T-cell (primary cell): ENCODE data around the gene EEF2. TPM values are rescaled to one million over a fixed set of nuclear protein-coding genes. Genes with fewer than 3 reads are reported as not detected.

Source experiments
- ATAC-seq, 4 experiments: fragments of 200-7000 bp in 3 of 4; fragments of 150-1000 bp in 1 of 4; cut with Tn5 transposase; replicated peaks in 1 of 4; 1 replicate in 3 of 4; 2 replicates in 1 of 4; pipeline ENCODE4 v1.10.0; 2021; ENCODE audit warnings: moderate library complexity in 3 of 4, mild to moderate bottlenecking in 2 of 4, moderate number of reproducible peaks in 1 of 4
- CTCF ChIA-PET, 2 donors: fragments of 300-600 bp; sonication (Branson Sonifier 250); formaldehyde crosslinking; loops; one replicate each; lab custom pipeline; 2022; ENCODE audit warnings: antibody characterized with exemption in 2 of 2; lab: Charles Lee
- POLR2A ChIA-PET, 2 donors: fragments of 300-600 bp; sonication (Branson Sonifier 250); formaldehyde crosslinking; loops; one replicate each; lab custom pipeline; 2022; ENCODE audit warnings: antibody characterized with exemption in 2 of 2; lab: Charles Lee
- DNase-seq, 35 experiments: peaks; one replicate each; pipeline versions ENCODE4 v3.0.0 to v3.0.0-alpha.2; 2013 to 2023
- H3K27ac ChIP-seq: one replicate; pipeline ENCODE4 v1.5.1; 2013; ENCODE audit warnings: low read length
- H3K27me3 ChIP-seq, 2 experiments: replicated peaks in 1 of 2; 1 replicate in 1 of 2; 2 replicates in 1 of 2; pipeline versions ENCODE4 v1.6.1 to v1.7.0; 2013; ENCODE audit warnings: low read length in 1 of 2, mixed read lengths in 1 of 2; ENCODE audit not compliant: control insufficient read depth in 2 of 2, insufficient read depth in 2 of 2; ENCODE audit errors: extremely low read depth in 1 of 2
- H3K36me3 ChIP-seq, 2 donors: 1 replicate in 1 of 2; 2 replicates in 1 of 2; pipeline versions ENCODE4 v1.6.1 to v1.7.0; 2013; ENCODE audit warnings: low read length in 1 of 2; ENCODE audit not compliant: control insufficient read depth in 2 of 2, insufficient read depth in 1 of 2; ENCODE audit errors: extremely low read depth in 1 of 2
- H3K4me1 ChIP-seq, 2 experiments: 1 replicate in 1 of 2; 2 replicates in 1 of 2; pipeline versions ENCODE4 v1.6.1 to v1.7.0; 2013; ENCODE audit warnings: low read length in 2 of 2, mixed read lengths in 1 of 2; ENCODE audit not compliant: insufficient read depth in 2 of 2, control insufficient read depth in 1 of 2; ENCODE audit errors: extremely low read depth in 1 of 2
- H3K4me3 ChIP-seq, 2 donors: 1 replicate in 1 of 2; 2 replicates in 1 of 2; pipeline versions ENCODE4 v1.5.1 to v1.7.0; 2013; ENCODE audit warnings: mild to moderate bottlenecking in 2 of 2, low read length in 1 of 2, moderate library complexity in 1 of 2; ENCODE audit not compliant: control insufficient read depth in 1 of 2; ENCODE audit errors: extremely low read depth in 1 of 2
- H3K9me3 ChIP-seq: 2 replicates; pipeline ENCODE4 v1.7.0; 2013
- H3K27ac Mint-ChIP-seq, 2 donors: one replicate each; pipeline ENCODE4 v1.8.0; 2020 to 2021; ENCODE audit warnings: mild to moderate bottlenecking in 2 of 2, mixed read lengths in 2 of 2
- H3K27me3 Mint-ChIP-seq, 2 donors: one replicate each; pipeline ENCODE4 v1.8.0; 2021 to 2022; ENCODE audit warnings: mixed read lengths in 2 of 2
- H3K36me3 Mint-ChIP-seq: one replicate; pipeline ENCODE4 v1.8.0; 2021; ENCODE audit warnings: mixed read lengths
- H3K4me1 Mint-ChIP-seq, 3 donors: one replicate each; pipeline ENCODE4 v1.8.0; 2020 to 2022; ENCODE audit warnings: mixed read lengths in 3 of 3, mild to moderate bottlenecking in 1 of 3
- H3K4me3 Mint-ChIP-seq, 3 donors: one replicate each; pipeline ENCODE4 v1.8.0; 2020 to 2022; ENCODE audit warnings: mild to moderate bottlenecking in 3 of 3, mixed read lengths in 3 of 3, moderate library complexity in 3 of 3
- H3K9me3 Mint-ChIP-seq, 3 donors: one replicate each; pipeline ENCODE4 v1.8.0; 2020 to 2022; ENCODE audit warnings: mixed read lengths in 3 of 3
- WGBS: methylation state at CpG from one replicate; pipeline ENCODE4 v1.1.5; 2013; ENCODE audit warnings: missing lambda C conversion rate; ENCODE audit not compliant: insufficient coverage; 5-methylcytosine and 5-hydroxymethylcytosine counted together
- total RNA-seq, 35 experiments: library from RNA in 6 of 35; stranded (reverse) in 6 of 35; fragments of 120-200 nt in 1 of 35; gene quantifications; one replicate each; pipeline versions ENCODE4 v1.2.1 to v1.2.4 and lab custom pipeline; 2013 to 2026

Gene EEF2
- total RNA-seq, 5 donors from 2014 or later (not counting 1 experiment from before 2014, with no cell fraction given) = 2,379 to 2,775 (median 2,439) TPM

- H3K4me3 ChIP-seq = no peak overlapping the region
- H3K27me3 Mint-ChIP-seq = no peaks in the 10 kb centered on the region
- H3K9me3 Mint-ChIP-seq = no peaks in the 10 kb centered on the region
- no peaks in the 10 kb centered on the region for H3K27me3 ChIP-seq
- H3K9me3 ChIP-seq = no peaks in the 10 kb centered on the region
- H3K4me3 Mint-ChIP-seq = no peak overlapping the region
- WGBS = 93% methylated on average over 6 of the region's 9 CpGs
- CTCF ChIA-PET = no interaction called here
- no peak overlapping the region for H3K27ac Mint-ChIP-seq
- no peaks in the 10 kb centered on the region for H3K36me3 Mint-ChIP-seq
- H3K36me3 ChIP-seq = peaks cover 16 to 26% of the 10 kb centered on the region in 2 donors
- no peaks in the 10 kb centered on the region for H3K4me1 Mint-ChIP-seq
- DNase-seq (no peak), ATAC-seq (no peak)
- H3K4me1 ChIP-seq = no peaks in the 10 kb centered on the region
- POLR2A ChIA-PET = no interaction called here
- no peak overlapping the region for H3K27ac ChIP-seq
These were observed 45.7 kb upstream of the EEF2 start for GRCh38 chr19:4030981-4031380.

GRCh38 chr19:4030552-4030951 lies 45.3 kb upstream of the EEF2 start:
- ATAC-seq (no peak), DNase-seq (no peak)
- H3K4me3 ChIP-seq = no peak overlapping the region
- ChIA-PET POLR2A (no interaction called here), CTCF (no interaction called here)
- 92% methylated on average over 4 of the region's 6 CpGs for WGBS
- H3K9me3 ChIP-seq = no peaks in the 10 kb centered on the region
- no peaks in the 10 kb centered on the region for H3K27me3 ChIP-seq
- no peaks in the 10 kb centered on the region for H3K4me1 ChIP-seq
- no peak overlapping the region for H3K4me3 Mint-ChIP-seq
- no peaks in the 10 kb centered on the region for H3K4me1 Mint-ChIP-seq
- no peaks in the 10 kb centered on the region for H3K36me3 Mint-ChIP-seq
- peaks cover 16 to 24% of the 10 kb centered on the region in 2 donors for H3K36me3 ChIP-seq
- no peaks in the 10 kb centered on the region for H3K27me3 Mint-ChIP-seq
- H3K27ac ChIP-seq = no peak overlapping the region
- H3K9me3 Mint-ChIP-seq = no peaks in the 10 kb centered on the region
- H3K27ac Mint-ChIP-seq = no peak overlapping the region

- CTCF ChIA-PET = no interaction called here
- Mint-ChIP-seq H3K4me1 (no peaks in the 10 kb centered on the region), H3K27me3 (no peaks in the 10 kb centered on the region), H3K36me3 (peaks cover 3% of the 10 kb centered on the region), H3K9me3 (no peaks in the 10 kb centered on the region), H3K27ac (no peak overlapping the region), H3K4me3 (no peak overlapping the region)
- DNase-seq = no peak
- WGBS = 98% methylated on average over 9 of the region's 18 CpGs
- Histone ChIP-seq H3K4me3 (no peak overlapping the region), H3K4me1 (no peaks in the 10 kb centered on the region), H3K36me3 (peaks cover 22 to 32% of the 10 kb centered on the region in 2 donors), H3K9me3 (no peaks in the 10 kb centered on the region), H3K27ac (no peak overlapping the region), H3K27me3 (no peaks in the 10 kb centered on the region)
- POLR2A ChIA-PET = interaction anchor here in 1 of 2 donors (0.5 kb wide), 1 partner anchor 40 kb away, joined by 3 read pairs; no protein-coding TSS in a partner anchor
- no peak for ATAC-seq
These were observed 44.0 kb upstream of the EEF2 start for GRCh38 chr19:4029247-4029614.

DNA sequence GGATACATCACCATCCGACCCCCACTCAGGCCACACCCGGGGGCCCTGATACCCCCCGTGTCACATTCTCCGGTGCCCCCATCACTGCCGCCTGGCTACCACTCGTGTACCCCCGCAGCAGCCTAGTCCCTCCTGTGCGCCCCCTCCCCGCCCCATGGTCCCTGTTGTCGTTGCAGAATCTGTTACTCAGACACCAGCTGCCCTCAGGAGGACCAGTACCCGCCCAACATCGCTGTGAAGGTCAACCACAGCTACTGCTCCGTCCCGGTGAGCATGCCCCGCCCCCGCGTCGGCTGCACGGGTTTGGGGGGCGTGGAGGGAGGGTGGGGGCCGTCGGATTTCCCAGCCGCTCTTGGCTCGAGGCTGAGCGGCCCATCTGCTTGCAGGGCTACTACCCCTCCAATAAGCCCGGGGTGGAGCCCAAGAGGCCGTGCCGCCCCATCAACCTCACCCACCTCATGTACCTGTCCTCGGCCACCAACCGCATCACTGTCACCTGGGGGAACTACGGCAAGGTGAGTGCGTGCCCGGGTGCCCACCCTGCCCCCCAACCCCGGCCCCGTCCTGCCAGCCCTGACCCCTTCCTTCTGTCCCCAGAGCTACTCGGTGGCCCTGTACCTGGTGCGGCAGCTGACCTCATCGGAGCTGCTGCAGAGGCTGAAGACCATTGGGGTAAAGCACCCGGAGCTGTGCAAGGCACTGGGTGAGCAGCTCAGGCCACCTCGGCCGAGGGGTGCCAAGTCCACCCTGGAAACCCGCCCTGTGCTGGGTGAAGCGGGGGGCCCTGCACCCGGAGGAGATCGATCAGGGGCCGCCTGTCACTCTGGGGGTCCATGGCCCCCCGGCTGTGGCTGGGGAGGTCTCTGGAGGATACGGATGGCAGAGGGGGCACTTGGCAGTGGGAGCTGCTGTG lies 43.3 kb upstream of the EEF2 start:
- no peaks in the 10 kb centered on the region for H3K27me3 Mint-ChIP-seq
- no peaks in the 10 kb centered on the region for H3K9me3 Mint-ChIP-seq
- H3K36me3 Mint-ChIP-seq = peaks cover 4% of the 10 kb centered on the region
- H3K9me3 ChIP-seq = no peaks in the 10 kb centered on the region
- H3K4me1 ChIP-seq = no peaks in the 10 kb centered on the region
- no peak overlapping the region for H3K27ac Mint-ChIP-seq
- ATAC-seq (no peak), DNase-seq (no peak)
- no peaks in the 10 kb centered on the region for H3K4me1 Mint-ChIP-seq
- CTCF ChIA-PET = no interaction called here
- no peak overlapping the region for H3K27ac ChIP-seq
- H3K36me3 ChIP-seq = peaks cover 19 to 33% of the 10 kb centered on the region in 2 donors
- H3K4me3 Mint-ChIP-seq = no peak overlapping the region
- H3K27me3 ChIP-seq = no peaks in the 10 kb centered on the region
- no peak overlapping the region for H3K4me3 ChIP-seq
- POLR2A ChIA-PET = interaction anchor here in 1 of 2 donors (0.5 kb wide), 1 partner anchor 41 kb away, joined by 3 read pairs; no protein-coding TSS in a partner anchor
- WGBS = 97% methylated on average over 28 of the region's 48 CpGs

- POLR2A ChIA-PET = no interaction called here
- Mint-ChIP-seq H3K36me3 (peaks cover 5% of the 10 kb centered on the region), H3K27ac (no peak overlapping the region), H3K9me3 (no peaks in the 10 kb centered on the region), H3K4me1 (no peaks in the 10 kb centered on the region), H3K27me3 (no peaks in the 10 kb centered on the region), H3K4me3 (no peak overlapping the region)
- Histone ChIP-seq H3K9me3 (no peaks in the 10 kb centered on the region), H3K4me3 (no peak overlapping the region), H3K4me1 (no peaks in the 10 kb centered on the region), H3K27ac (no peak overlapping the region), H3K36me3 (peaks cover 6 to 33% of the 10 kb centered on the region in 2 donors), H3K27me3 (no peaks in the 10 kb centered on the region)
- WGBS = 98% methylated on average over 13 of the region's 16 CpGs
- ATAC-seq (no peak), DNase-seq (no peak)
- CTCF ChIA-PET = interaction anchor here in 1 of 2 donors (0.7 kb wide), 1 partner anchor 272 kb away, joined by 3 read pairs; no protein-coding TSS in a partner anchor
These were observed 41.9 kb upstream of the EEF2 start for GRCh38 chr19:4027146-4027545.

GRCh38 chr19:4025317-4025716 lies 40.1 kb upstream of the EEF2 start:
- Mint-ChIP-seq H3K27ac (no peak overlapping the region), H3K27me3 (no peaks in the 10 kb centered on the region), H3K4me1 (peaks cover 0 to 2% (median 2%) of the 10 kb centered on the region in 3 donors), H3K9me3 (no peaks in the 10 kb centered on the region), H3K4me3 (no peak overlapping the region), H3K36me3 (peaks cover 14% of the 10 kb centered on the region)
- Histone ChIP-seq H3K36me3 (peaks cover 6 to 30% of the 10 kb centered on the region in 2 donors), H3K27ac (no peak overlapping the region), H3K4me3 (no peak overlapping the region), H3K9me3 (no peaks in the 10 kb centered on the region), H3K4me1 (no peaks in the 10 kb centered on the region), H3K27me3 (no peaks in the 10 kb centered on the region)
- ChIA-PET POLR2A (no interaction called here), CTCF (no interaction called here)
- ATAC-seq = no peak
- 71% methylated on average over 11 of the region's 11 CpGs for WGBS
- no peak for DNase-seq
